Activated B cell treated with CpG ODN at 0.5 μM for 24 hours (primary cell): ENCODE measurements around the gene WDR5. TPM values are rescaled to one million over a fixed set of nuclear protein-coding genes. Genes with fewer than 3 reads are reported as not detected.

Experiments
- ATAC-seq: fragments of 200-7000 bp; cut with Tn5 transposase; one replicate; pipeline ENCODE4 v1.10.0; 2021; ENCODE audit warnings: low read depth, mild to moderate bottlenecking, moderate library complexity
- CTCF ChIA-PET: fragments of 350-600 bp; sonication (Branson Sonifier 250); formaldehyde crosslinking; loops from one replicate; lab custom pipeline; 2021; ENCODE audit warnings: antibody characterized with exemption; lab: Charles Lee
- POLR2A ChIA-PET: fragments of 350-600 bp; sonication (Branson Sonifier 250); formaldehyde crosslinking; loops from one replicate; lab custom pipeline; 2021; ENCODE audit warnings: antibody characterized with exemption; lab: Charles Lee
- DNase-seq: peaks from one replicate; pipeline ENCODE4 v3.0.0; 2022
- H3K27ac Mint-ChIP-seq: one replicate; pipeline ENCODE4 v1.8.0; 2020; ENCODE audit warnings: mixed read lengths
- H3K27me3 Mint-ChIP-seq: one replicate; pipeline ENCODE4 v1.8.0; 2021; ENCODE audit warnings: mixed read lengths
- H3K36me3 Mint-ChIP-seq: one replicate; pipeline ENCODE4 v1.8.0; 2021; ENCODE audit warnings: low read depth, mixed read lengths
- H3K4me1 Mint-ChIP-seq: one replicate; pipeline ENCODE4 v1.8.0; 2021; ENCODE audit warnings: mixed read lengths
- H3K4me3 Mint-ChIP-seq: one replicate; pipeline ENCODE4 v1.8.0; 2020; ENCODE audit warnings: mild to moderate bottlenecking, mixed read lengths
- H3K9me3 Mint-ChIP-seq: one replicate; pipeline ENCODE4 v1.8.0; 2020; ENCODE audit warnings: mixed read lengths
- CTCF ChIP-seq: fragments of 200-600 bp; IDR thresholded peaks from one replicate; pipeline ENCODE4 v1.8.0; 2022; ENCODE audit warnings: antibody characterized with exemption, mild to moderate bottlenecking
- intact Hi-C: fragments of 100-400 bp; cut with micrococcal nuclease; formaldehyde crosslinking; loops from one replicate; pipeline ENCODE4 v1.15.1; 2024
- total RNA-seq: library from RNA; stranded (reverse); gene quantifications from 2 replicates; pipeline ENCODE4 v1.2.3, GENCODE V29; 2022

Gene WDR5
- total RNA-seq, 1 donor from 2014 or later: 22.4 TPM

- ChIA-PET CTCF (interaction anchor here (0.6 to 2.7 kb wide), 3 partner anchors 269 to 277 kb away, joined by 3 to 18 read pairs (median 4); no protein-coding TSS in a partner anchor), POLR2A (interaction anchor here (0.9 to 2.1 kb wide), 4 partner anchors 9 to 283 kb away, joined by 3 to 6 read pairs (median 5); partner anchors contain the start of gene RNU6ATAC)
- peaks cover 17% of the 10 kb centered on the region for H3K4me1 Mint-ChIP-seq
- TF ChIP-seq CTCF: no peak
- intact Hi-C loops: loop anchor here (5.0 kb wide), 2 partner anchors 519 to 1169 kb away; no protein-coding TSS in a partner anchor
- H3K27me3 Mint-ChIP-seq: peaks cover 10% of the 10 kb centered on the region
- no peak overlapping the region for H3K27ac Mint-ChIP-seq
- no peaks in the 10 kb centered on the region for H3K9me3 Mint-ChIP-seq
- ATAC-seq (no peak), DNase-seq (no peak)
- no peak overlapping the region for H3K4me3 Mint-ChIP-seq
- H3K36me3 Mint-ChIP-seq: no peaks in the 10 kb centered on the region
Observed at GRCh38 chr9:134173127-134174072, 37.5 kb downstream of the WDR5 start.

DNA sequence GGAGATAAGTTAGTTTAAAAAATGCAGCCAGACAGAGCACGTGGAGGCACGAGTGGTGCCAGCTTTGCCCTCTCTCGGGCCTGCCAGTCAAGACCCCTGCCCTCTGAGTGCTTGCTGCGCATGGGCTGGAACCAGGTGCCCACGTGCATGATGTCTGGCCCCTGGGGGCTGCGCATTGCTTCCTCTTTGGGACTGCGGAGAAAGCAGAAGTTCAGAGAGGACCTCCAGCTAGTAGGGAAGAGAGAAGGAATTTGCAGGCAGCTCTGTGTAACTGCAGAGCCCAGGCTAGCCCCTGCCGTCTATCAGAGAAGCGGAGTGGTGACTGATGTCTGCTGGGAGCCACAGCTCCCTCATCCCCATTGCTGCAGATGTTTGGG, 38.2 kb downstream of the WDR5 start:
- POLR2A ChIA-PET: interaction anchor here (0.9 to 2.1 kb wide), 4 partner anchors 10 to 282 kb away, joined by 3 to 6 read pairs (median 5); partner anchors contain the start of gene RNU6ATAC
- intact Hi-C loops: loop anchor here (5.0 kb wide), 2 partner anchors 518 to 1168 kb away; no protein-coding TSS in a partner anchor
- CTCF ChIA-PET: interaction anchor here (0.6 to 2.7 kb wide), 3 partner anchors 269 to 276 kb away, joined by 3 to 18 read pairs (median 4); no protein-coding TSS in a partner anchor
- TF ChIP-seq CTCF: no peak
- ATAC-seq (peak; percentile 59), DNase-seq (peak; percentile 34)
- Mint-ChIP-seq H3K9me3 (no peaks in the 10 kb centered on the region), H3K27ac (no peak overlapping the region), H3K36me3 (no peaks in the 10 kb centered on the region), H3K27me3 (peaks cover 12% of the 10 kb centered on the region), H3K4me1 (peaks cover 17% of the 10 kb centered on the region), H3K4me3 (no peak overlapping the region)

GRCh38 chr9:134174526-134175290, 38.8 kb downstream of the WDR5 start:
- TF ChIP-seq CTCF: no peak
- no peak overlapping the region for H3K4me3 Mint-ChIP-seq
- intact Hi-C loops: loop anchor here (5.0 kb wide), 2 partner anchors 518 to 1168 kb away; no protein-coding TSS in a partner anchor
- peaks cover 17% of the 10 kb centered on the region for H3K4me1 Mint-ChIP-seq
- no peaks in the 10 kb centered on the region for H3K36me3 Mint-ChIP-seq
- CTCF ChIA-PET: interaction anchor here (0.6 to 2.7 kb wide), 4 partner anchors 268 to 515 kb away, joined by 3 to 18 read pairs (median 4); no protein-coding TSS in a partner anchor
- peaks cover 17% of the 10 kb centered on the region for H3K27me3 Mint-ChIP-seq
- no peaks in the 10 kb centered on the region for H3K9me3 Mint-ChIP-seq
- ATAC-seq: no peak
- no peak overlapping the region for H3K27ac Mint-ChIP-seq
- POLR2A ChIA-PET: interaction anchor here (1.0 to 2.1 kb wide), 3 partner anchors 10 to 217 kb away, joined by 3 to 6 read pairs (median 4); partner anchors contain the start of gene RNU6ATAC
- DNase-seq: no peak

- ChIA-PET POLR2A (interaction anchor here (2.1 kb wide), 1 partner anchor 11 kb away, joined by 6 read pairs; the partner anchor contains the start of gene RNU6ATAC), CTCF (interaction anchor here (0.6 to 2.7 kb wide), 2 partner anchors 267 to 514 kb away, joined by 3 to 18 read pairs; no protein-coding TSS in a partner anchor)
- Mint-ChIP-seq H3K4me3 (no peak overlapping the region), H3K4me1 (peaks cover 17% of the 10 kb centered on the region), H3K36me3 (no peaks in the 10 kb centered on the region), H3K27ac (no peak overlapping the region), H3K9me3 (no peaks in the 10 kb centered on the region), H3K27me3 (peaks cover 23% of the 10 kb centered on the region)
- ATAC-seq (no peak), DNase-seq (no peak)
- TF ChIP-seq CTCF: no peak
- intact Hi-C loops: no loop called here
Observed at GRCh38 chr9:134175291-134175807, 39.5 kb downstream of the WDR5 start.
